WI38 (cell line): ENCODE measurements around the gene KIAA0930.

ENCODE experiments used
- H3K4me3 ChIP-seq: 2 replicates; pipeline ENCODE4 v1.5.1; 2011; ENCODE audit warnings: low read depth, mild to moderate bottlenecking, control low read depth, low read length
- CTCF ChIP-seq: IDR thresholded peaks from 2 replicates; pipeline ENCODE4 v1.5.1; 2012; ENCODE audit warnings: low read depth, mild to moderate bottlenecking, control low read depth, low read length

KIAA0930 gene

GRCh38 chr22:45201678-45202332 is 38.9 kb downstream of the KIAA0930 start:
- H3K4me3 ChIP-seq, result no peak overlapping the region
- TF ChIP-seq CTCF, result no peak

GRCh38 chr22:45200860-45201511 is 39.7 kb downstream of the KIAA0930 start:
- TF ChIP-seq CTCF, result no peak
- H3K4me3 ChIP-seq, result peak overlapping the region; percentile 32; the same call in 1 of the 2 replicates

- TF ChIP-seq CTCF, result no peak
- H3K4me3 ChIP-seq, result no peak overlapping the region
These were observed 40.5 kb downstream of the KIAA0930 start for GRCh38 chr22:45200230-45200629.

- H3K4me3 ChIP-seq, result no peak overlapping the region
- TF ChIP-seq CTCF, result no peak
These were observed 41.0 kb downstream of the KIAA0930 start for GRCh38 chr22:45199723-45200122.

GRCh38 chr22:45198463-45198795 is 42.3 kb downstream of the KIAA0930 start:
- no peak for TF ChIP-seq CTCF

GRCh38 chr22:45197606-45198462 is 42.9 kb downstream of the KIAA0930 start:
- no peak for TF ChIP-seq CTCF
- no peak overlapping the region for H3K4me3 ChIP-seq

More at GRCh38 chr22:45198463-45198795, 42.3 kb downstream of the KIAA0930 start:
- H3K4me3 ChIP-seq, result no peak overlapping the region
